IMR-90 (cell line): ENCODE measurements around the gene CDC25A. TPM values are rescaled to one million over a fixed set of nuclear protein-coding genes. Genes with fewer than 3 reads are reported as not detected.

Source experiments
- ATAC-seq: fragments of 200-7000 bp; cut with Tn5 transposase; 2 replicates; pipeline ENCODE4 v1.9.1; 2020; ENCODE audit warnings: low read depth, mild to moderate bottlenecking, moderate library complexity
- BruUV-seq: library from RNA; stranded (reverse); fragments of 400-500 nt; replicated peaks from 2 replicates; lab custom pipeline; 2021; lab: Mats Ljungman, UMichigan
- CTCF ChIA-PET: fragments of 300-600 bp; formaldehyde crosslinking; extraction: SDS; loops from one replicate; lab custom pipeline; 2021; ENCODE audit warnings: antibody characterized with exemption; lab: Yijun Ruan, JAX
- POLR2A ChIA-PET: fragments of 300-600 bp; sonication (Branson Sonifier 250); formaldehyde crosslinking; loops from one replicate; lab custom pipeline; 2022; ENCODE audit warnings: antibody characterized with exemption; ENCODE audit not compliant: unreplicated experiment; lab: Charles Lee
- DNase-seq: peaks from one replicate; pipeline ENCODE4 v3.0.0; 2013
- H2AFZ ChIP-seq: replicated peaks from 2 replicates; pipeline ENCODE3; 2013; ENCODE audit warnings: low read length, mild to moderate bottlenecking; ENCODE audit not compliant: poor library complexity
- H2AK5ac ChIP-seq: 2 replicates; pipeline ENCODE4 v1.6.1; 2013; ENCODE audit warnings: low read depth, low read length, inconsistent platforms
- H2AK9ac ChIP-seq: replicated peaks from 2 replicates; pipeline ENCODE3; 2013; ENCODE audit warnings: mild to moderate bottlenecking, low read depth, low read length, moderate library complexity; ENCODE audit not compliant: poor library complexity
- H2BK120ac ChIP-seq: 2 replicates; pipeline ENCODE4 v1.6.1; 2013; ENCODE audit warnings: low read depth, low read length, inconsistent platforms
- H2BK15ac ChIP-seq: 3 replicates; pipeline ENCODE4 v1.6.1; 2013; ENCODE audit warnings: low read depth, low read length, inconsistent platforms
- H2BK20ac ChIP-seq: 2 replicates; pipeline ENCODE4 v1.6.1; 2013; ENCODE audit warnings: low read depth, mild to moderate bottlenecking, inconsistent platforms, low read length, moderate library complexity
- H2BK5ac ChIP-seq: 2 replicates; pipeline ENCODE4 v1.6.1; 2013; ENCODE audit warnings: mild to moderate bottlenecking, low read depth, low read length, inconsistent platforms; ENCODE audit not compliant: poor library complexity, severe bottlenecking
- H3K14ac ChIP-seq: replicated peaks from 2 replicates; pipeline ENCODE4 v1.6.1; 2013; ENCODE audit warnings: low read depth, low read length, inconsistent platforms
- H3K18ac ChIP-seq: 2 replicates; pipeline ENCODE4 v1.6.1; 2013; ENCODE audit warnings: low read depth, low read length, control low read depth
- H3K23ac ChIP-seq: 2 replicates; pipeline ENCODE4 v1.6.1; 2013; ENCODE audit warnings: low read depth, low read length, inconsistent platforms
- H3K27ac ChIP-seq: 2 replicates; pipeline ENCODE4 v1.5.1; 2013; ENCODE audit warnings: mild to moderate bottlenecking, control low read depth, low read length; ENCODE audit not compliant: insufficient read depth
- H3K27me3 ChIP-seq: 2 replicates; pipeline ENCODE4 v1.6.1; 2013; ENCODE audit warnings: low read length; ENCODE audit not compliant: control insufficient read depth, insufficient read depth
- H3K36me3 ChIP-seq: 2 replicates; pipeline ENCODE4 v1.6.1; 2013; ENCODE audit warnings: low read length, mixed read lengths; ENCODE audit not compliant: control insufficient read depth, insufficient read depth
- H3K4ac ChIP-seq: 2 replicates; pipeline ENCODE4 v1.6.1; 2013; ENCODE audit warnings: low read depth, low read length, inconsistent platforms
- H3K4me1 ChIP-seq: 2 replicates; pipeline ENCODE4 v1.6.1; 2013; ENCODE audit warnings: low read length, mixed read lengths; ENCODE audit not compliant: control insufficient read depth, insufficient read depth
- H3K4me2 ChIP-seq: 2 replicates; pipeline ENCODE4 v1.6.1; 2013; ENCODE audit warnings: low read depth, mild to moderate bottlenecking, control low read depth, low read length, moderate library complexity
- H3K4me3 ChIP-seq: 2 replicates; pipeline ENCODE4 v1.5.1; 2013; ENCODE audit warnings: low read depth, mild to moderate bottlenecking, control low read depth, low read length, moderate library complexity; ENCODE audit not compliant: insufficient read depth
- H3K56ac ChIP-seq: 2 replicates; pipeline ENCODE4 v1.6.1; 2013; ENCODE audit warnings: low read length, inconsistent platforms; ENCODE audit not compliant: insufficient read depth; ENCODE audit errors: extremely low read depth
- H3K79me1 ChIP-seq, 2 experiments: 2 replicates each; pipeline ENCODE4 v1.6.1; 2013; ENCODE audit warnings: low read length in 2 of 2, inconsistent platforms in 1 of 2, low read depth in 1 of 2
- H3K9ac ChIP-seq: 2 replicates; pipeline ENCODE4 v1.6.1; 2013; ENCODE audit warnings: low read depth, low read length, control low read depth
- H3K9me1 ChIP-seq: 2 replicates; pipeline ENCODE4 v1.6.1; 2013; ENCODE audit warnings: low read length, inconsistent platforms; ENCODE audit not compliant: insufficient read depth
- H3K9me3 ChIP-seq: 2 replicates; pipeline ENCODE4 v1.6.1; 2013; ENCODE audit warnings: low read length; ENCODE audit not compliant: control insufficient read depth, insufficient read depth
- H4K20me1 ChIP-seq: 2 replicates; pipeline ENCODE4 v1.6.1; 2013; ENCODE audit warnings: low read length, inconsistent platforms; ENCODE audit not compliant: insufficient read depth
- H4K5ac ChIP-seq: 2 replicates; pipeline ENCODE4 v1.6.1; 2013; ENCODE audit warnings: mild to moderate bottlenecking, low read depth, low read length, control low read depth
- H4K8ac ChIP-seq, 2 experiments: 2 replicates each; pipeline ENCODE4 v1.6.1; 2013; ENCODE audit warnings: low read depth in 2 of 2, low read length in 2 of 2, control low read depth in 1 of 2, inconsistent platforms in 1 of 2
- H4K91ac ChIP-seq: 2 replicates; pipeline ENCODE4 v1.6.1; 2013; ENCODE audit warnings: low read depth, low read length, inconsistent platforms; ENCODE audit not compliant: insufficient read depth
- ELK1 ChIP-seq: fragments of 150-350 bp; IDR thresholded peaks from 2 replicates; pipeline ENCODE4 v1.6.1; 2016; ENCODE audit warnings: low read depth, mild to moderate bottlenecking, low read length, moderate library complexity, borderline replicate concordance
- RCOR1 ChIP-seq: IDR thresholded peaks from 2 replicates; pipeline ENCODE4 v1.6.1; 2012; ENCODE audit warnings: mild to moderate bottlenecking, low read length, improper control_type of control experiment; ENCODE audit not compliant: insufficient replicate concordance
- USF2 ChIP-seq: fragments of 150-350 bp; IDR thresholded peaks from 2 replicates; pipeline ENCODE4 v1.6.1; 2017; ENCODE audit warnings: mild to moderate bottlenecking, antibody characterized with exemption, low read length, low read depth
- WGBS, 2 experiments: methylation state at CpG; one replicate each; pipeline versions ENCODE4 v1.1.5 to v1.1.7; 2013; ENCODE audit warnings: missing lambda C conversion rate in 2 of 2; ENCODE audit not compliant: insufficient read length in 1 of 2; ENCODE audit errors: extremely low coverage in 2 of 2; 5-methylcytosine and 5-hydroxymethylcytosine counted together
- dilution Hi-C: fragments of 300-500 bp; cut with HindIII; formaldehyde crosslinking; loops from one replicate; pipeline ENCODE4 v1.14.3; 2018; ENCODE audit warnings: low sequenced_read_pairs; ENCODE audit not compliant: unreplicated experiment
- in situ Hi-C: fragments of 300-500 bp; cut with MboI; formaldehyde crosslinking; loops from 3 replicates; pipeline ENCODE4 v1.14.3; 2019; ENCODE audit warnings: low sequenced_read_pairs, inconsistent platforms, mixed read lengths
- intact Hi-C: fragments of 100-400 bp; cut with micrococcal nuclease; formaldehyde crosslinking; loops from 2 replicates; pipeline ENCODE4 v1.10.0; 2022
- polyA plus RNA-seq, 3 experiments: library from polyadenylated mRNA; depleted of rRNA; stranded (reverse); fragments of >200 nt; gene quantifications; 2 replicates each; pipeline ENCODE4 v1.2.3, GENCODE V29; 2012; ENCODE audit warnings: low replicate concordance in 1 of 3
- total RNA-seq: library from RNA; depleted of rRNA; stranded (reverse); fragments of >200 nt; gene quantifications from 2 replicates; pipeline ENCODE4 v1.2.3, GENCODE V29; 2012

The CDC25A gene
- total and polyA plus RNA-seq, 2 of the 4 experiments (the other 2 are of a cell fraction), result 4.2 to 10.6 TPM

GRCh38 chr3:48225587-48225986 is 37.4 kb upstream of the CDC25A start:
- BruUV-seq, result no TSS peak
- no peaks in the 10 kb centered on the region for H3K36me3 ChIP-seq
- H3K27me3 ChIP-seq, result peaks cover 38% of the 10 kb centered on the region
- no peak overlapping the region for H3K27ac ChIP-seq
- H2AK5ac ChIP-seq, result no peak overlapping the region
- no peak overlapping the region for H2AFZ ChIP-seq
- no peak overlapping the region for H2BK15ac ChIP-seq
- H3K4me1 ChIP-seq, result no peaks in the 10 kb centered on the region
- no peak overlapping the region for H3K4me3 ChIP-seq
- no peaks in the 10 kb centered on the region for H4K20me1 ChIP-seq
- no peak overlapping the region for H3K4me2 ChIP-seq
- H2BK20ac ChIP-seq, result no peak overlapping the region
- dilution Hi-C loops, result no loop called here
- H3K4ac ChIP-seq, result no peak overlapping the region
- H4K91ac ChIP-seq, result no peak overlapping the region
- H3K9me3 ChIP-seq, result no peaks in the 10 kb centered on the region
- no peak overlapping the region for H2AK9ac ChIP-seq
- ChIA-PET CTCF (no interaction called here), POLR2A (no interaction called here)
- no peaks in the 10 kb centered on the region for H3K9me1 ChIP-seq
- H3K14ac ChIP-seq, result no peak overlapping the region
- no peak overlapping the region for H2BK120ac ChIP-seq
- TF ChIP-seq ELK1 (no peak), RCOR1 (no peak), USF2 (no peak)
- H3K9ac ChIP-seq, result no peak overlapping the region
- H3K56ac ChIP-seq, result no peak overlapping the region
- no peaks in the 10 kb centered on the region for H3K79me1 ChIP-seq
- H4K8ac ChIP-seq, result no peak overlapping the region
- in situ Hi-C loops, result no loop called here
- ATAC-seq (no peak), DNase-seq (no peak)
- 60% methylated on average over 1 of the region's 3 CpGs; no CpG with 5 or more reads in 1 of the 2 experiments for WGBS, 2 experiments
- no peak overlapping the region for H4K5ac ChIP-seq
- no peak overlapping the region for H3K23ac ChIP-seq
- intact Hi-C loops, result no loop called here
- no peak overlapping the region for H3K18ac ChIP-seq
- H2BK5ac ChIP-seq, result no peak overlapping the region
